Lower leg skin (tissue), 3 donors: Measurements from ENCODE around the gene WFIKKN2.

Experiments used
- CTCF ChIP-seq, 3 donors: fragments of 450-650 bp; IDR thresholded peaks; one replicate each; pipeline ENCODE4 v1.5.1; 2016; ENCODE audit warnings: antibody characterized with exemption in 3 of 3, mild to moderate bottlenecking in 3 of 3, moderate library complexity in 2 of 3
- POLR2A ChIP-seq, 2 donors: fragments of 450-650 bp; IDR thresholded peaks; one replicate each; pipeline ENCODE4 v1.6.1; 2016 to 2017; ENCODE audit warnings: antibody characterized with exemption in 2 of 2, mild to moderate bottlenecking in 1 of 2, moderate library complexity in 1 of 2

- no peak for TF ChIP-seq CTCF (IDR thresholded peaks at IDR 0.05)
- TF ChIP-seq POLR2A (IDR thresholded peaks at IDR 0.05) = no peak
Measured at GRCh38 chr17:50871364-50871763, 36.0 kb downstream of the WFIKKN2 start.
